Suppressor macrophage (primary cell): Measurements from ENCODE around the gene KLK5.

Source experiments
- DNase-seq, 4 experiments: peaks; one replicate each; pipeline ENCODE4 v3.0.0-alpha.2; 2020 to 2022

Gene KLK5

DNA sequence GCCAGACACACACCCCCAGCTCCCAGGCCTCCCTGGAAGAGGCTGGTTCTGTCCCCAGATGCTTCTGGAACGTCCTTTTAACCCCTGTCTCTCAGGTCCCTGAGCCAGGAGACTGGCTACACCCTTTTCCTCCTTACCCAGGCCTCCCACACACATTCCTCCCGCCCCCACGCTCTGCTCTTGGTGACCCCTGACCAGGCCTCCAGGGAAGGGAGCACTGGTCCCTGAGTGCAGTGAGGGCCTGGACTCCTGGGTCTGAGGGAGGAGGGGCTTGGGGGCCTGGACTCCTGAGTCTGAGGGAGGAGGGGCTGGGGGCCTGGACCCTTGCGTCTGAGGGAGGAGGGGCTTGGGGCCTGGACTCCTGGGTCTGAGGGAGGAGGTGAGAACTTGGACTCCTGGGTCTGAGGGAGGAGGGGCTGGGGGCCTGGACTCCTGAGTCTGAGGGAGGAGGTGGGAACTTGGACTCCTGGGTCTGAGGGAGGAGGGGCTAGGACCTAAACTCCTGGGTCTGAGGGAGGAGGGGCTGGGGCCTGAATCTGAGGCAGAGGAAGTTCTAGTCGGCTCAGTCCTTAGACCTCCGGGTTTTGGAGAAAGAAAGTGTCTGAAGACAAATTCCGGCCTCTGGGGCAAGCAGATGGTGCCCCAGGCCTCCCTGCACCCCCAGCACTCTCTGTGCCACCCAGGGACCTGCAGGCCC, 16.0 kb upstream of the KLK5 start:
- no peak for DNase-seq

DNA sequence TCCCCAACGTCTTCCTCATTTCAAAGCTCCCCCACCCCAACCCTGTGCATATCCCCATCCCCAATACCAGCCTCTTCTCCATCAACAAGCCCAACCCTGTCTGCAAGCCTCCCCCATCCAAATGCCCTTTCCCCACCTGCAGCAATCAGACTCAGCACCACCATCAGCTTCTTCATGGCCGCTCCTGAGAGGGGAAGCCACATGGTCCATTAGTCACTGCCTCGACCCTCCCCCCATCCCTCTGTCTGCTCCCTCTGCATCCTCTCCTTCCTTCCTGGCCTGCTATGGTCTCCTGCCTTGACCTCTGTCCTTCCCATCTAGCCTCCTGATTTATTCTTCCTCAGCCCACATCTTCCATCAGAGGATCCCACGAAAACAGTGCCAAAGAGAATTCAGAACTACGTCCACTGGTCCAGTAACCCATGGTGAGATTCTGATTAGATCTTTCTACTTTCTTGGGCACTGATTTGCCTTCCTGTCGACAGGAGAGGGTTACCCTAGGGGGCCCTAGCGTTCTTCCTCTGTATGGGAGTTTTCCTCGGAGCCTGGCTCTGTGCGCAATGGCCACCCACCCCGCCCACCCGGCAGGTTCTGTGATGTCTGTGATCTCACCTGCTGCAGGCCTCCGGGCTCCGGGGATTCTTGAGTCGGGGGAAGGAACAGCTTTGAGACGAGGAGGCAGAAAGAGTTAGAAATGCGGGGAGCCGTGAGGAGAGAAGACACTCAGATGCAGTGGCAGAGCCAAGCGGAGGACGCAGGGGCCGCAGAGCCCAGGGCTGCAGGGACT, 15.3 kb upstream of the KLK5 start:
- no peak for DNase-seq

DNA sequence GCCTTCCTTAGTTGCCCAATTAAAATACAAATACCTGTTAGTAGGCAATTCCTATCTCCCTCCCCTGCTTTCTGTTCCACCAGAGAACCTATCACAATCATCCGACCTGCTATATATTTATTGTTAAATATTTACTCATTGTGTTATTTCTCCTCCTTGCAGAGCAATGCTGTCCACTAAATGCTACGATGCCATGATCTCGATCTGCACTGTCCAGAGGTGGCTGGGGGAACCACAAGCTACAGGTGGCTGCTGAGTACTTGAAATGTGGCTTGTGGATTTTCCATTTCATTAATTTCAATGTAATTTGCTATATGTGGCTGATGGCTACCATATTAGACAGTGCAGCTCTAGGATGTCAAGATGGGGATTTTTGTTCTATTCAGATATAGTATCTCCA, 11.4 kb upstream of the KLK5 start:
- no peak for DNase-seq

DNA sequence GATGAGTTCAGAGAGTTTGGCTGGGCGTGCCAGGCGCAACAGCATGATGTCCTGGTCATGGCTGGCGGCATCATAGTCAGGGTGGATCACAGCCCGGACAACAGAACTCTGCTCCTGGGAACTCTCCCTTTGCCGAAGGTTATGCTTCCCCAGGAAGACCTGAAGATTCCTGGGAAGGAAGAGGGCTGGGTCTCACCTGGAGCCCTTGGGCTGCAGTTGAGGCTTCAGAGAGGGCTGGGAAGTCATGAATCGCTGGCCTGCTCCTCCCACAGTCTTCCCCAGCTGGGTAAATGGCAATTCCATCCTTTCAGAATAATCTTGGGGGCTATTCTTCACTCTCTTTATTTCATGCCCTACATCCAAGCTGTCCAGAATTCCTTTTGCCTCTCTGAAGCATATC, 10.5 kb upstream of the KLK5 start:
- no peak for DNase-seq

DNA sequence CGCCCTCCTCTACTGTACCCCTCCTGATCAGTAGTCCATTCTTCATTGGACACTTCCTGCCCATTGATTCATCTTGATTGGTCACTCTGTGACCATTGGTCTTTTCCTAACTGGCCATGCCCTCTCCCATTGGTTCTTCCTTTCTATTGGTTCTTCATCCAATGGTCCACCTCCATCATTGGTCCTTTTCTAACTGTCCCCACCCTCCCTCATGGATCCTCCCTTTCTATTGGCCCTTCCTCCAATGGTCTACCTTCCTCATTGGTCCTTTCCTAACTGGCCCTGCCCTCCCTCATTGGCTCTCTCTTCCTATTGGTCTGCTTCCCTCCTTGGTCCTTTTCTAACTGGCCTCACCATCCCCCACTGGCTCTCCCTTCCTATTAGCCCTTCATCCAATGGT, 9.4 kb upstream of the KLK5 start:
- no peak for DNase-seq

DNA sequence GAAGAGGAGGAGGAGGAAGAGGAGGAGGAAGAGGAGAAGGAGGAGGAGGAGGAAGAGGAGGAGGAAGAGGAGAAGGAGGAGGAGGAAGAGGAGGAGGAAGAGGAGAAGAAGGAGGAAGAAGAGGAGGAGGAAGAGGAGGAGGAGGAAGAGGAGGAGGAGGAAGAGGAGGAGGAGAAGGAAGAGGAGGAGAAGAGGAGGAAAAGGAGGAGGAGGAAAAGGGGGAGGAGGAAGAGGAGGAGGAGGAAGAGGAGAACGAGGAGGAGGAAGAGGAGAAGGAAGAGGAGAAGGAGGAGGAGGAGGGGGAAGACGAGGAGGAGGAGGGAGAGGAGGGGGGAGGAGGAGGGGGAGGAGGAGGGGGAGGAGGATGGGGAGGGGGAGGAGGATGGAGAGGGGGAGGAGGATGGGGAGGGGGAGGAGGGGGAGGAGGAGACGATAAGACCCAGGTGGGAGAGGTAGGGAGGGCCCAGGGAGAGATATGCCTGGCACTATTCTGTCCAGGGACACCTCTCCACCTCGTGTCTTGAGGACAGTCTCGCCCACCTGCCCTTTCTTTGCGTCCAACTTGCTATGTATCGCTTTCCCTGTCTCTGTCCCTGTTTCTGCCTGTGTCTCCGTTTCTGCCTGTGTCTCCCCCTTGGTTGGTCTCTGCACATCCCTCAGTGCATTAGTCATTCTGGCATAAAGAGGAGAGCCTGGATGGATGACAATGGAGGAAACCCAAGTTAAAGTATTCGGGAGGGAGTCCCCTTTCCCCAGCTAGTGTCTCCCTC, 7.1 kb upstream of the KLK5 start:
- no peak for DNase-seq

DNA sequence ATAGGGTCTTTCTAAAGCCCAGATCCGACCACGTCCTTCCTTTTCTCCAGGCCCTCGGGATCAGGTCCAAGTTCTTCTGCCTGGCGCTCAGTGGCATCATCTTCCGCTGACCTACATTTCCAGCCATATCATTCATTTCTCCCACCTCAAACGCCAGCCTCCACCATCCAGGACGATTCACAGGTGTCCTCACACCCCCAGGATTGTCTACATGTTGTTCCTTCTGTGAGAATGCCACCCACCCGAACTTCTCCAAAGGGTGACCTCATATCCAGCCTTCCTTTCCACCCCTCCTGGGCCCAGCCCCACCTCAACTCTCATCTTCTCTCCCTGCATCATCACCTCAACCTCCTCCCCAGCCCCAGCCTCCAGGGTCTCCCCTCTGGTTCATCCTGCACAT, 4.7 kb upstream of the KLK5 start:
- no peak for DNase-seq

DNA sequence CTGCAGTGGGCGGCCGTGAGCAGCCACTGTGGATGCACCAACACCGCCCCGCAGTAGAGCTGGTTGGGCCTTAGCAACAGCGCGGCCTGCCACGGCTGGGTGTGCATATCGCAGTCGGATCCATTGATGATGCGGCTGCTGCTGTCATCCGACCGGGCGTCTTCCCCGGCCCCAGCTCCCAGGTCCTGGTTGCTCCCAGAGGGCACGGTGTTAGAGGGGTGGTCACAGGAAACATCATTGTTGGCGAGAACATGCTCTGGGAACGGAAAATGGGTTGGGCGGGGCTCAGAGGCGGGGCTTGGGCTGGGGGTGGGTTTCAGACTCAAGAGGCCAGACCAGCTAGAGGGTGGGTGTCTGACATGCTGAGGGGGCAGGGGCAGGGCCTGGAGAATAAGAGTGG, 3.0 kb downstream of the KLK5 start:
- no peak for DNase-seq

DNA sequence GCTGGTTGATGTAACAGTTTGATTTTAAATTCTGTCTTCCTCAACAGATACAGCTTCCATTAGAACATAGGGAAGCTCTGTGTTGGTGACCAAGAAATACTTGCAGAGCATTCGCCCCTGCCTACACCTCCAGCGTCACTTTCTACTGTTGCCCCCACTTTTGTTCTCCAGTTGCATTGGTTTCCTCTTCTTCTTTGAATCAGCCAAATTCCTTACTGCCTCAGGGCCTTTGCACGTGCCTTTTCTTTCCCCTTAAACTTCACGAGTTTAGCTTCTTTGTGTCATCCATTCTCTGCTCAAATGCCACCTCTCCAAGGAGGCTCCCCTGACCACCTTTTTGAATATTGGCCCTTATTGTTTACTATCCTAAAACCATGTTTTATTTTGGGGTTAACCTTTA, 5.7 kb downstream of the KLK5 start:
- no peak for DNase-seq

DNA sequence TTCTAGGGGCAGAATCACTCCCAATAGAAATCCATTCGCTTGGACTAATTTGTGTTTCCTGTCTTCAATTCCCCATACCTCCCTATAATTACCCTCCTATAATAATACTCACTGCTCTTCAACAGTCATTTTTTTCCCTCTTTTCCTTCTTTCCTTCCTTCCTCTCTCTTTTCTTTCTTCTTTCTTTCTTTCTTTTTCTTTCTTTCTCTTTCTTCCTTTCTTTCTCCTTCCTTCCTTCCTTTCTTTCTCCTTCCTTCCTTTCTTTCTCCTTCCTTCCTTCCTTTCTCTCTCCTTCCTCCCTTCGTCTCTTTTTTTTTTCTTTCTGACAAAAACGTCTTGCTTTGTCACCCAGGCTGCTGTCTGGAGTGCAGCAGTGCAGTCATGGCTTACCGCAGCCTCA, 8.0 kb downstream of the KLK5 start:
- no peak for DNase-seq

DNA sequence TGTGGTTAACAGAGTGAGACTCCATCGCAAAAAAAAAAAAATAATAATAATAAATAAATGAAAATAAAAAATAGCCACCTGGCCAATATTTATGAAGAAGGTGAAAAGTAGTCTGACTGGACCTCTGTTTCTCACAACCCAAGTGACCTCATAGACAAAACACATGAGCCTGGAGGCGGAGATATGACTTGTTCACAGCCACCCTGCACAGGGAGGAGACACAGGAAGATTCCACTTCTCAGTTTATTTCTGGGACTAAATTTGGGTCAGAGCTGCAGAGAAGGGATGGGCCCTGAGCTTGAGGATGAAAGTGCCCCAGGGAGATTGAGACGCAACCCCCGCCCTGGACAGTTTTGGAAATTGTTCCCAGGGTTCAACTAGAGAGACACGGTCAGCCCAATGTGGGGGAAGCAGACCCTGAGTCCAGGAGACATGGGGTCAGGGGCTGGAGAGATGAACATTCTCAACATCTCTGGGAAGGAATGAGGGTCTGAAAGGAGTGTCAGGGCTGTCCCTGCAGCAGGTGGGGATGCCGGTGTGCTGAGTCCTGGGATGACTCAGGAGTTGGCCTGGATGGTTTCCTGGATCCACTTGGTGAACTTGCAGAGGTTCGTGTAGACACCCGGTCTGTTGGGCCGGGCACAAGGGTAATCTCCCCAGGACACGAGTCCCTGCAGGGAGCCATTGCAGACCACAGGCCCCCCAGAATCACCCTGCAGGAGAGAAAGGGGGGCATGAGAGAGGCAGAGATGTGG, 9.6 kb downstream of the KLK5 start:
- DNase-seq, result no peak

DNA sequence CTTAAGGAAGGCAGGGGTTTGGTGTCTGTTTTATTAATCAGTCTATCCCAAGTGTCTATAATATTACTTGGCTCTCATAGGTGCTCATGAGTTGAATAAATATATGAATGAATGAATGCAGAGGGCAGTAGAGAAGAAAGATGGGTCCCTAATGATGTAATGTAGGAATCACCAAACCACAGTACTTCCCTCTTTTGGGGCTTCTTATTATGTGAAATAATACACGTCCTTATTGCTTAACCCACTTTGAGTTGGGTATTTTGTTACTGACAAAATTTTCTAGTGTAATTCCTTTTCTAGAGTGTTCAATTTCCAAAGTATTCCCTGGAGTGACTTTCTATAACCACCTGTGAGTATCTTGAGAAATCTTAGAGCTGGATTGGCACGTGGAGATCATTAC, 13.2 kb downstream of the KLK5 start:
- peak in 2 of 4 experiments; percentile 27 to 28 for DNase-seq

DNA sequence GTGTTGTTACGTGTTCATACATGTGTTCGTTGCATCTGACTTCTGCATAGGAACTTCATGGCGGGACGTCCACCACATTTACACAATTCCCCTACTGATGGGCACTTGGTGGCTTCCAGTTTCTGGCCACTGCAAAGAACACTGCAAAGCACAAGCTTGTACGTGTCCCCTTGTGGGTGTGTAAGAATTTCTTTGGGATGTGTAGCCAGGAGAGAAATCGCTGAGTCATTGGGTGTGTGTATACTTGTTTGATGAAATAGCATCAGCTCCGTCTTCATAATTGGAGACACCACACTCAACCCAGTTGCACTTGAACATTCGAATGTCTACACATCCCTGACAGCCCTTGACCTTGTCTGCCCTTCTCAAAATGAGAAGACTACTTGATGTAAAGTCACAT, 19.2 kb downstream of the KLK5 start:
- DNase-seq, result no peak

DNA sequence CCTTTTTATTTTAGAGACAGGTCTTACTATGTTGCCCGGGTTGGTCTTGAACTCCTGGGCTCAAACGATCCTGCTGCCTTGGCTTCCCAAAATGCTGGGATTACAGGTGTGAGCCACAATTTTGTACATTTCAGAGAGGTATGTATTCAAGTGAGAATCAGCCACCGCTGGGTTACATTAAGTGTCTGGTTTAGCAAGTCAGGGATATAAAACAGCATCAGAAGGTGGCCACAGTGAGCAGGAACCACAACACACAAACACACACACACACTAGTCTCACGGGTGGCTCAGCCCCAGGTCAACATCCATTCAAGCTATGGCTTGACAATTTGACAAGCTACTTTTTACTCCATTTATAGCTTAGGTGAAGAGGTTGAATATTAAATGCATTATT, 20.2 kb downstream of the KLK5 start:
- no peak for DNase-seq

DNA sequence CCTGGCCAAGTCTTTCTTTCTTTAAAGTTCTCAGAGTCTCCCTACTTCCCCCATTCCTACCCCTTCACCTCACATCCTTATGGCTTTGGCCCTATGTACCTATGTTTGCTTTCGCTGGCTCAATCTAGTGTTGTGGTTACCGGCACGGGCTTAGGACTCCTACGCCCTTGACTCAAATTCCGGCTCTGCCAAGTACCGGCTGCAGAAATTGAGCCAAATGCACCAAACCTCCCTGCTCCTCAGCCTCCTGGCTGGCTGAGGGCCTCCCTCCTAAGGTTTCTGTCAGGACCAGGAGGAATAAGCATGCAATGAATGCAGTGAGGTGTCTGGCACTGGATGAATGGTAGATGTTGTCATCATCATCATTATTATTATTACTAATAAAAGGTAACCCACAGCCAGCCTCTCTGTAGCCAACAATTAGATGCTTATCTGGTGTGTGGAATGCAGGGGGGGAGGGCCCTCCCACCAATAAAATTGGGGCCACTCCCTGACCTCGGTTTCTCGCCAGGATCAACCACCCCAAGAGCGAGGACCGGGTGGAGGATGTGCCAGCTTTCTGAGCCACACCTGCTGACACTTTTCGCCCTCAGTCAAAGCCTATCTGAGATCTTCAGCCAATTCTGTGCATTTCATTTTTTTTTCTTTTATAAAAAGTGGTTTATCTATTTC, 20.7 kb downstream of the KLK5 start:
- DNase-seq, result no peak

DNA sequence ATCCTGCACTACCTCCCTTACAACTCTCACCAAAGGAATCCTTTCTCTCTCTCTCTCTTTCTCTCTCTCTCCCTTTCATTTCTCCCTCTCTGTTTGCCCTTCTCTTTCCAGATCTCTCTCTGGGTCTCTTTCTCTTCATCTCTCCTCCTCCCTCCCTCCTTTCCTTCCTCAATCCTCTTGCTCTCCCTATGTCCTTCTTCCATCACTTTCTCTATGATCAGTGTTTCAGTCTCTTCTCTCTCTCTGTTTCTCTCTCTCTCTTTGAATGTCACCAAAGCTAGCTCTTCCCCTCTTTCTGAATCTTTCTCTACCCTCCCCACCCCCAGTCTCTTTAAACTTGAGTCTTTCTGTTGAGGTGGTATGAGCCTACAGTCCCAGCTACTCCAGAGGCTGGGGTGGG, 21.8 kb downstream of the KLK5 start:
- DNase-seq, result no peak

DNA sequence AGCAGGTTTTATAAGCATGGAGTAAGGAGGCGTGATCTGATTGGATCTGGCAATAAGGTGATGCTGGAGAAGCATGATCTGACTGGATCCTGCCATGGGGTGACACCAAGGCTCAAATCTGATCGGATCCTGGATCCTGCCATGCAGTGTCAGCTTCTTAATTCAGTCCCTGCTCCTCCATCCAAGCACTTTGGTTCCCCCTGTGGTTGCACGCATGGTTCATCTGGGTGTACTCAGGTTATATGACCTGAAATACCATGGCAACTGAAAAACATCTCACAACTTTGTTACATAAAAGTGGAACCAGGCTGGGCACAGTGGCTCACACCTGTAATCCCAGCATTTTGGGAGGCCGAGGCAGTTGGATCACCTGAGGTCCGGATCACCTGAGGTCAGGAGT, 24.0 kb downstream of the KLK5 start:
- DNase-seq, result no peak

DNA sequence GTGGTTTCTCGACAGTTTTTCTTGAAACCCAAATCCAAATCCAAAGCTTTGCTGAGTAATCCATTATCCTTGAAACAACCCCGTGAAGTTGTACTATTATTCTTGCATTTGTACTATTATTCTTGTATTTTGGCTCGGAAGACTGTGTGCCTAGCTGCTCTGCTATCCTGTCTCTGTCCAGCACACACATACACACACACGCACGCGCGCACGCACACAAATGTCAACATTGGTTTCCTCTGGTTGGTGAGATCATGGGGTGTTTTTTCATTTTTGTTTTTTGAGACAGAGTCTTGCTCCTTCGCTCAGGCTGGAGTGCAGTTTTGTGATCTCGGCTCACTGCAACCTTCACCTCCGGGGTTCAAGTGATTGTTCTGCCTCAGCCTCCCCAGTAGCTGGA, 26.7 kb downstream of the KLK5 start:
- no peak for DNase-seq

DNA sequence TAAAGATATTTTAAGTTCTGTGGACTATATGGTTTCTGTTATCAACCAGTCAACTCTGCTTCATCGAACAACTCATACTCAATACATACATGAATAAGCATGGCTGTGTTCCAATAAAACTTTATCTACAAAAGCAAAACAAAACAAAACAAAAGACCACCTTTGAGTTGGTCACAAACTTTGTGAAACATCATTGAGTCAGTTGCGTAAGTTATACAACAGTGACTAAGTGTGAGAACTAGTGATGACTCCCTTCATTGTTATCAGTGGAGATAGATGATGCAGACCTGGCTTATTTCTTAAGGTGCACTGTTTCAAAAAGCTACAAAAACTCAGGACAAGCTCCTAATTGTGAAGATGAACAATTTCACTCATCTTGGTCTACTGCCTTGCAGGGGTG, 27.1 kb downstream of the KLK5 start:
- DNase-seq, result peak in 1 of 4 experiments; percentile 31

DNA sequence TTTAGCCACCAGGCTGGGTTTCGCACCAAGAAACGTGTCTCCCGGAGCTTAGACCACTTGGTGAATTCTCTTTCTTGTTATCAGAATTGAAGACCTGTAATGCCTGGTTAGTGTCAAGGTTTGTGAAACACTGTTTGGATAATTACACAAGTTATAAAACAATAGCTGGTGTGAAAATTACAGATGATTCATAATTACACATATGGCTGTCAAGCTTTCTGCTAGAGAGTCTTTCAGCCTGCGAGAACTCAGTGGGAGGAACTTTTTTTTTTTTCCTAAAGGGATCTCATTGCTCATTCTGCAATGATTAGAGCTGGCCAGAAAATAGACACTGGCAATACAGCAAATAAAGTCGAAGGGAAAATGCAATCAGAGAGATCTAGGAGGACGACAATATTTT, 28.3 kb downstream of the KLK5 start:
- DNase-seq, result peak in 3 of 4 experiments; percentile 30 to 52 (median 33)

DNA sequence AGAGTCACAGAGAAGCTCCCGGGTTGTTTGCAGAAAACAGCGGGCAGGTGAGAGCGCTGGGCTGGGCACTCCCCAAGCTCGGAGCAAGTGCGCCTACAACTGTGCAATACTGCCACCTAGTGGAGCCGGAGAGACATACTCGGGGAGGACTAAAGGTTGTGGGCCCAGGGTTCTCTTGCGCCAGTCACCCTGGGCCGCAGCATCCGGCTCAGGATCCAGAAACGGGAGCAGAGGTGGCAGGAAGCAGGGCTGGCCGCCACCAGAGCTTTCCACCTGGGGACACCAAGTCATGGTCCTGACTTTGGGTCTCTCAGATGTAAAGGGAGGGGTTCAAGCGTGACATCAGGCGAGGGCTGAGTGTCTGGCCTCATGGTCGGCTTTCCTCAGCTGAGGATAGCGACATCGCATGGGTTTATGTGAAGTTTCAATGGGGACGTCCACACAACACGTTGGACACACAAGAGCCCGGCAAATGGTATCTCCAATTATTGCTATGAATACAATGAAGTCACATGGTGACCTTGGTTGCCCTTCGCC, 30.5 kb downstream of the KLK5 start:
- peak; percentile 88 to 95 (median 90) for DNase-seq
